Sigmoid colon (tissue), 4 donors: ENCODE measurements around the gene STEAP3.

Experiments used
- CTCF ChIP-seq, 4 experiments: fragments of 450-650 bp in 3 of 4; fragments of 200-600 bp in 1 of 4; IDR thresholded peaks; one replicate each; pipeline ENCODE4 v1.5.1; 2016 to 2019; ENCODE audit warnings: antibody characterized with exemption in 4 of 4, mild to moderate bottlenecking in 3 of 4, moderate library complexity in 2 of 4
- POLR2AphosphoS5 ChIP-seq, 4 donors: sonication (generic); formaldehyde crosslinking; IDR thresholded peaks; one replicate each; pipeline ENCODE4 v1.6.1; 2017; ENCODE audit warnings: antibody characterized with exemption in 4 of 4

- TF ChIP-seq POLR2AphosphoS5 (IDR thresholded peaks at IDR 0.05): no peak
- TF ChIP-seq CTCF (IDR thresholded peaks at IDR 0.05): no peak
These were observed 69.6 kb downstream of the STEAP3 start for GRCh38 chr2:119293254-119293653.
